ENCODE results near the gene RAB27B.

The RAB27B gene

DNA sequence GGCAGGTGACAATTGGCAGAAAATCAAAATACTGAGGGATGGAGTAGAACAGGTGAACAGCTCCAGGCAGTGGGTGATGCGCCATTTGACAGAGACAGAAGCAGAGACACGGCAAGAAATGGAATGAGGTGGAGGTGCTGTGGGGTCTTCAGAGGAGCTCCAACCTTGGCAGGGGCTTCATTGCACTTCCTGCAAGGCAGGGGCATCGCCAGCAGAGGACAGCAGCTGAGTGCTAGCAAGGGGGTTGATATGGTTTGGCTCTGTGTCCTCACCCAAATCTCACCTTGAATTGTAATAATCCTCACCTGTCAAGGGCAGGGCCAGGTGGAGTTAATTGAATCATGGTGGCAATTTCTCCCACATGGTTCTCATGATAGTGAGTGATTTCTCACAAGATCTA lies 88.2 kb downstream of the RAB27B start:
- DNase-seq, result no peak

- DNase-seq, result no peak
Observed at GRCh38 chr18:54918060-54918459, 89.8 kb downstream of the RAB27B start.

GRCh38 chr18:54919412-54919811 lies 91.1 kb downstream of the RAB27B start:
- no peak for DNase-seq

- DNase-seq, result no peak
Observed at GRCh38 chr18:54923339-54923956, 95.2 kb downstream of the RAB27B start.

DNA sequence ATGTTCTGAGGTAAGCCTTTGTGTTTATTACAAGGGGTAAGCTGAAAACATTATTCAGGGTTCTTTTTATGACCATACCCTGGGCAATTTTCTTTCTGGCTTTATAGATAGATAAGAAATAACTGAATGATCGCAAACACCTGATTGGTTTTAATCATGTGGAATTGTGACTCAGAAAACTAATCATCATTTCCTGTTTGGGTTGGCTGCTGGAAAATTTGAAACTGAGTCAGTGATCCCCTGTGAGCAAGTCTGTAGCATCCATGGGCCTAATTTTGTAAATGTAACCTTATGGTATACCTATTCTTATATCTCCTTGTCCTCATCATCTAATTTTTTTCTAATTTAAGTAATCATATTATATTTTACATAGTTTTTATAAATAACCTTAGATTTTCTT lies 96.7 kb downstream of the RAB27B start:
- no peak for DNase-seq

- no peak for DNase-seq
Observed at GRCh38 chr18:54926593-54927325, 98.5 kb downstream of the RAB27B start.

GRCh38 chr18:54928236-54928635 lies 100.0 kb downstream of the RAB27B start:
- no peak for DNase-seq

DNA sequence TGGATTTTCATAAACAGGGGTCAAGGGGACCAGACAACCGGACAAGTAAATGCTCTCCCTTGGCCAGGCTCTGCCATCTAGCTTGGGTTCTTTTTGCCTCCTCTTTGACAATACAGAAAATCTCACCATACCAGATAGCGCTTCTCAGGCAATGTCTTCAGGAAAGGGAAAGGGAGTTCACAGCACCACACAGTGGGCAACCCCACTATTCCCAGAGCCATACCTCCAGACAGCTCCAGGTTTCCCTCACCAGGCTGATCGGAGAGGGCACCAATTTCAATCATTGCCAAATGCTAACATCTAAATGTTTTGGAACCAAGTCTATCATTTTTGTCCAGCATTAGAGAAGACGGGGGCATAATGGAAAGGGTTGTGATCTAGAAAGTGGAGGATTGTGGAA lies 102.9 kb downstream of the RAB27B start:
- DNase-seq, result no peak

GRCh38 chr18:54932472-54932871 lies 104.2 kb downstream of the RAB27B start:
- no peak for DNase-seq

DNA sequence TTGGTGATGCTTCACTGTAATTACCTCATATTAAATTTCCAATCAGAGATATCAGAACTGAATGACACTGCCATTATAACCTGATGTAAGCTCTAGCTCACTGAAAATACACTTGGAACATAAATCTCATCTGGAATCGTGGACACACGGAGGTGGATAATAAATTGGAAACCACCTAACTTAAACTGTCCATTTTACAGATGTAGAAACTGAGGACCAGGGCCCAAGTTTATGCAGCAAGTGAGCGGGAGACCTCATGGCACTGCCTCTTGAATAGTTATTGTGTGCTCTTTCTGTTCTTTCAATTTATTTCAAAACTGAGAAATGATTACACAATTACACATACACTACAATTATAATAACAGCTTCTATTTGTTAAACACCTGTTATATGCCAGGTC lies 110.2 kb downstream of the RAB27B start:
- no peak for DNase-seq

- DNase-seq, result no peak
Observed at GRCh38 chr18:54939361-54939917, 111.2 kb downstream of the RAB27B start.

GRCh38 chr18:54942144-54942543 lies 113.9 kb downstream of the RAB27B start:
- no peak for DNase-seq

DNA sequence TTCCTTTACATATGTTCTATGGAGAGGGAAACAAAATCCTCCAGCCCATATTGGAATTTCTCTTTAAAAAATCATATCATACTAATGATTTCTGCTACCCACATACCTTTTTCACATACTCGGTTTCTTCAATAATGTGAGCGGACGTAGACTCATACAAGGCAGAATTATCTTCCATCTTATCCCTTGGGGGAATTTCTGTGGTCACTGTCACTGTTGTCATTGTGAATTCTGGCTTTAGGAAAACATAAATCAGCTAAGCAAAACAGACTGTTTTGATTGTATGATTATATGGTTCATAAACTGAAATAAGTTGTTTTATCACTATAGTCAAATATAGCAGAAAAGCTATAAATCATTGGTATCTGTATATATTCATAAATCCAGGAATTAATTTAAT lies 114.3 kb downstream of the RAB27B start:
- no peak for DNase-seq
